HG03108 (cell line): Measurements from ENCODE around the gene GATAD1.
"Not testable (repeated sequence)": the region's sequence is repeated elsewhere in the genome, so short reads cannot be mapped to it uniquely, and the experiment has no call there.

ENCODE experiments used
- ATAC-seq: cut with Tn5 transposase; IDR thresholded peaks from one replicate; pipeline ENCODE4 v1.9.1; 2021; ENCODE audit warnings: moderate library complexity; ENCODE audit not compliant: unreplicated experiment

The GATAD1 gene

DNA sequence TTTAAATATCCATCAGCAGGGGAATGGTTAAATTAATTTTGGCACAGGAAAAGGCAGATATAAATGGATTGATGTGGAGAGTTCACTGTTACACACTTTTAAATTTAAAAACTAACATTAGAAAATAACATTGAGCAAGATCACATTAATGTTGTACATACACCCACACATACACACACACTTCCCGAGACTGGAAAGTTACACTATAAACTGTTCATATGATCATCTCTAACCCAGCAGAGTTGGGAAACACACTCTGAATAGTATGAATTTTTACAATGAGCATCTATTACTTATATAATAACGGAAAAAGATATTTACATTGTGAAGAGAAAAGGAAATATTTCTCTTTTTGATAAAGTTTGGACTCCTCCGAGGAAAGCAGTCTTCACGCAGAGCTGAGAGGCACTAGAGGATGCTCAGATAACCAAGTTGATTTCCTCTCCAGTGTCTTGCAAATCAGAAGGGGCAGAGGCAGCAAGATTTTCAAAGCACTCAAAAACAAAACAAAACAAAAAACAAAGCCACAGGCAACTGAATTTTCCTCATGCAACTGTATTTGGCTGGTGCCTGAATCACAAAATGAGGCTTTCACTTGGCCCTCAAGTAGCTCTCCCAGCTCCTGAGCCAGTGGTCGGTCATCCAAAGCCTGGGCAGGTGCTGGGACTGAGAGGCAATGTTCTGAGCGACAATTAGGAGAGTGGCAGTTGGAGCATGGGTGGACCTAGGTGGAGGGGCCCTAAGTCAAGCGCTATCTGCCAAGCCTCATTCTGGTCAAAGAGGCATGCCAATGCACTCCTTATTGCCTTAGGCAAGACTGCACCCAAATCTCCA, 10.5 kb upstream of the GATAD1 start:
- no peak for ATAC-seq

DNA sequence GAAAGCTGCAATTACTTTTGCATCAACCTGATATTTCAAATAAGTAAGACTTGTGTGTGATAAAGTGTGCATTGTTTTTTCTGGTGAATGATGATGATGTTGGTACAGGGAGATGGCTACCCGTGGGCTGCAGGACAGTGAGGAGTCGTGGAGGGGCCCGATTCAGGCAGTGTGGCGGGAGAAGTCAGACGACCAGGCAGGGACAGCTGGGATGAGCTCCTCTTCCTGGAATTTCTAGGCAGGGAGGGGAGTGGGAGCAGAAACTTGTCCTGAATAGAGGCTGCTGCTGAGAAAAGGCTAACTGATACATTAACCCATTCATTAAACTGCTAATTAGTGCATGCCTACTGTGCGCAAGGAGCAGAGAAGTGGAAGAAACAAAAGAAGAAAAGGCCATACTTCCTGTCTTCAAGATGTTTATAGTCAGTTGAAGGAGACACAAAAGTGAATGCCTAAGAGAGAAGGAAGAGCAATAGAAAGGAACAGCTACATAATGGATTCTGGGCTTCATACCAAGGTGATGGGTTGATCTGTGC, 9.3 kb upstream of the GATAD1 start:
- no peak for ATAC-seq

DNA sequence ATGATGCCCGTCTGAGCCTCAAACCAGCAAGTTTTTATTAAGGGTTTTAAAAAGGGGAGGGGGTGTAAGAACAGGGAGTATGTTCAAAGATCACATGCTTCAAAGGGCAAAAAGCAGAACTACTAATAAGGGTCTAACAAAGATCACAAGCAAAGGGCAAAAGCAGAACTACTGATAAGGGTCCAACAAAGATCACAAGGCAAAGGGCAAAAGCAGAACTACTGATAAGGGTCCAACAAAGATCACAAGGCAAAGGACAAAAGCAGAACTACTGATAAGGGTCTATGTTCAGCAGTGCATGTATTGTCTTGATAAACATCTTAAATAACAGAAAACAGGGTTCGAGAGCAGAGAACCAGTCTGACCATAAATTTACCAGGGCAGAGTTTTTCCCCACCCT, 4.6 kb upstream of the GATAD1 start:
- ATAC-seq: not testable (repeated sequence)

DNA sequence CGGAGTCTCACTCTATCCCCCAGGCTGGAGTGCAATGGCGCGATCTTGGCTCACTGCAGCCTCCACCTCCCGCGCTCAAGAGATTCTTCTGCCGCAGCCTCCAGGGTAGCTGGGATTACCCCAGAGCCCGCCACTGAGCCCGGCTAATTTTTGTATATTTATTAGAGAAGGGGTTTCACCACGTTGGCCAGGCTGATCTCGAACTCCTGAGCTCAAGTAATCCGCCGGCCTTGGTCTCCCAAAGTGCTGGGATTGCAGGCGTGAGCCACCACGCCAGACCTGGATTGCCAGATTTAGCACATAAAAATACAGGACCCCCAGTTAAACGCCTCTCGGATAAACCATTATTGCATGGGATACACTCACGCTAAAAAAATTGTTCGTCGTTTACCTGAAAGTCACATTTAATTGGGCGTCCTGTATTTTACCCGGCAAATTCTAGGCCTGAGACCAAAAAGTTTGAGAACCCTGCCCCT, 375 bp upstream of the GATAD1 start:
- no peak for ATAC-seq

DNA sequence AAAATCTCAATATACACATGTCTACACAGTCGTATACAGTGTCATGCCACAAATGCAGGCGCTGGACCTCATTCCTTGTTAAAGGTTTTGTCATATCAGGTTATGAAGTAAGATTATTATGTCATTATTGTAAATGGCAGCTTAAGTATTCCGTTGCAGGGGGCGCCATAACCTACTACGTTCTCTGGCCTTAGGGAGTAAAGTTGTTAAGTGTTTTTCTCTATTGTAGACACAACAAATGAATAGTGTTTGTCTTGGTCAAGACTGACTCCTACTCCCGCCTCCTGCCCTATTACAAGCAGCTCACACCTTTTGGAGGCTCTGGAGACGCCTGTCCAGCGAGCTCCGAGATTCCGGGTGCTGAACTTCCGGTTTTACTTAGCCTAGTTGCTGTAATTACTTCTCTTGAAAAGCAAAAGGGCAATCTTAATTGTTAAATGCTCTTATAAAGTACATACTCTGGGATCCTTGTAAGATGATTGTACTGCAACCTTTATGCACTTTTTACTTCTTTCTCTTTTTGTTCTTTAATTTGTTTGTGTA, 994 bp downstream of the GATAD1 start:
- peak; percentile 34 for ATAC-seq

DNA sequence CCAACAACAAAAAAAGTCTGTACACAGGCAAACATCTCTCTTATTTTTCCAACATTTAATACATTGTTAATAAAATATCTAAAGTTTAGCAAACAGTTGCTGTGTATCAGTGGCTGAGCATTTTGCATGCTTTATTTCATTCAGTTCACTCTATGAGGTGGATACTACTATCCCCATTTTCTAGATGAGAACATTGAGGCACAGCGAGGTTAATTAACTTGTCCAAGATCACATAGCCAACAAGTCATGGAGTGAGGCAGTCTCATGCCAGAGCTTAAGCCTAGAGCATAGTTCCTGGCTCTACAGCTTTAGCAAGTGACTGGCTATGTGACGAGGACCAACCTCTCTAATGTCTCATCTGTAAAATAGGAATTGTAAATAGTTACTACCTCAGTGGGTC, 4.4 kb downstream of the GATAD1 start:
- no peak for ATAC-seq

DNA sequence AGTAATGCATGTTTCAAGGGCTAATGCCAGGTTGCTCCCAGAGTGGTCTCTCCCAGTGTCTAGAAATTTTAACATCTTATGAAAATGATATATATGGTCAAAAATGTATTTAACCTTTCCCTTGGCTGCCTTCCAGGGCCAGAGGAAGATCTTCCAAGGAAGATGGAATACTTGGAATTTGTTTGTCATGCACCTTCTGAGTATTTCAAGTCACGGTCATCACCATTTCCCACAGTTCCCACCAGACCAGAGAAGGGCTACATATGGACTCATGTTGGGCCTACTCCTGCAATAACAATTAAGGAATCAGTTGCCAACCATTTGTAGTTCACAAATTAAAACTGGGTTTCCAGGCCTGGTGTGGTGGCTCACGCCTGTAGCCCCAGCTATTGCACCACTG, 9.0 kb downstream of the GATAD1 start:
- ATAC-seq: no peak

DNA sequence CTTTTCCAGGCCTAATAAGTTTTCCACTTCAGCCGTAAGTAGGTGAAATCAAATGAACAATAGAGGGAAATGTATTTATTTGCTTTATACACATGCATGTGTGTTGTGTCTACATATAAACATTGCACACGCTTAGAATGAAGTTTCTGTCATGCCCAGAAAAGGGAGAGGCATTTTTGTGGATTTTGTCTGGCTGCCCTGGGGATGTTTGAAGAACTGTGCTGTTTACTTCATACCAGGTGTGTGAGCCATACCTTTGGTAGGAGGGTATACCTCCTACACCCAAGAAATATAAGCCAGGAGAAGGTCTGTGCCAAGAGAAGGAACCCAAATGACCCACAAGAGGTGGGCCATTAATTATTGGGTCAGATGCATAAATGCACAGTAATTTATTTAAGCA, 12.8 kb downstream of the GATAD1 start:
- ATAC-seq: no peak

DNA sequence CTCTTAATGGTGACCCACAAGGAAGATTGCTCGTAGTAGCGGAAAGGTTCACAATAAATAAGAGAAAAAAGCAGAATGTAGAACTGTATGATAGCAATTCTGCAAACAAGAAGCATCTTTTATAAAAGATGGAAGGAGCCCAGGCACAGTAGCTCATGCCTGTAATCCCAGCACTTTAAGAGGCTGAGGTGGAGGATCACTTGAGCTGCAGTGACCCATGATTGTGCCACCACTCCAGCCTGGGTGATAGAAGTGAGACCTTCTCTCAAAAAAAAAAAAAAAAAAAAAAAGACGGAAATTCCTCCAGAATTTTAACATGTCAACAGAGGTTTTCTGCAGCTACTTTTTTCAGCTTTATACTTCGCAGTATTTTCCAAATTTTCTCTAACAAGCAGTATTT, 13.2 kb downstream of the GATAD1 start:
- ATAC-seq: no peak

DNA sequence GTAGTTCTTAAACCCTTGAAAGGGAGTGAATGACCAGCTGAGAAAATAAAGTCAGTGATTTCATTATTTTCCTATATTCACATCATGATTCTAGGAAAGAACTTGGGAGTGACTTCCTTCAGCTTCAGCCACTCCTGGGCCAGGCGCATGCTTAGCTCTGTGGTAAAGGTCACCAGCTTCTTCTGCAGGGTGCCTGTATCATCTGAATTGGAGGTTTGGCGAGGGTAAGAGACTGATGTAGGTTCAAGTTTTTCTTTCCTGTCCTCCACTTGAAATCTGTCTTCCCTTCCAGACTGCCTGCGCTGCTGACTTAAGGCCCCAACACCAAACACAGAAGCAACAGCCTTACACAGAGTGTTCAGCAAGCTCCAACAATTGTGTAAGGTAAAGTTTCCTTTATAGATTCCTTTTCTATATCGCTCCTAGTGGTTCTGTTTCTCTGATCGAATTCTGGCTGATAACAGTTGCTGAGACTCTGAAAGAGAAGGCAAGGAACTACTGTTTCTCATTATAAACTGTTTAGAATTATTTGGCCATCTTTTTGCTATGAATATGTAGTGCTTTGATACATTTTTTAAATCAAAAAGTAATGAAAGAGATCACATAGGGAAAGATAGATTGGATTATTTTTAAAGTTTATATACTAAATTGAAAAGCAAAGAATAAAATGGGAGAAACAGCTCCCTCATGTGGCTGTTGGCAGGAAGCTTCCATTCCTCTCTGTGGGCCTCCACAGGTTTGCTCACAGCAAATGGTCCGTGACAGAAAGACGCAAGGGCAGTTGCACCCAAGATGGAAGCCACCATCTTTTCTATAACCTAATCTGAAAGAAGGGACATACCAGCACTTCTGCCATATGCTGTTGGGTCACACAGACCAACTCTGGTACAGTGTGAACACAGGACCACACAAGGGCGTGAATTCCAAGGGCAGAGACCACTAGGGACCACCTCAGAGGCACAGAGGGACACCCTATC, 14.0 kb downstream of the GATAD1 start:
- peak; percentile 61 for ATAC-seq

DNA sequence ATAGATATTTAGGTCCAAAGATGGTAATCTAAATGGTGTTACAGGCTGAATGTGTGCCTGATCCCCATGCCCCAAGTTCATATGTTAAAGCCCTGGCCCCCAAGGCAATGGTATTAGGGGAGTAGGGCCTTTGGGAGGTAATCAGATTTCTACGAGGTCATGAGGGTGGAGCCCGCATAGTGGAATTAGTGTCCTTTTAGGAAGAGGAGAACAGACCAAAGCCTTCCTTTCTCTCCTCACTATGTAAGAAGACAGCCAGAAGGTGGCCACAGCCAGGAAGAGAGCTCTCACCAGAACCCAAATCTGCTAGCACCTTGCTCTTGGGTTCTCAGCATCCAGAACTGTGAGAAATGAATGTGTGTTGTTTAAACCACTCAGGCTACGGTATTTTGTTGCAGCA, 15.3 kb downstream of the GATAD1 start:
- ATAC-seq: no peak

DNA sequence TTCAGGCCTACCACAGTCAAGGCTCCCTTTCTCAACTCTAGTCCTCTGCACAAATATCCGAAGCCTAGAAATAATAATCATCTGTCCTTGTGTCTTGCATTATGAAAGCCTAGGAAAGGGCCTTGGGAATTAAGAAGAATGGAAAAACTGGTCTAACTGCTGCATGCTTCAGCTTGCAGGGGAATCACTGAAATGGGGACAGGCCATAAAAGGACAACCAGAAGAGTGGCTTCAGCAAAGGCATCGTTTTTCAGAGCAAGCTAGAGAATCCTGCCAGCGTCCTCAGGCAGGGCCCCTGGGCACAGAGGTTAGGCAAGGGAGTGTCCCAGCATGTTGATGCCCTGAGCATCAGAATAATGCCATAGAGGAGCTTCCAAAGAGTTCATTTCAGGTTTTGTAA, 17.2 kb downstream of the GATAD1 start:
- ATAC-seq: no peak

DNA sequence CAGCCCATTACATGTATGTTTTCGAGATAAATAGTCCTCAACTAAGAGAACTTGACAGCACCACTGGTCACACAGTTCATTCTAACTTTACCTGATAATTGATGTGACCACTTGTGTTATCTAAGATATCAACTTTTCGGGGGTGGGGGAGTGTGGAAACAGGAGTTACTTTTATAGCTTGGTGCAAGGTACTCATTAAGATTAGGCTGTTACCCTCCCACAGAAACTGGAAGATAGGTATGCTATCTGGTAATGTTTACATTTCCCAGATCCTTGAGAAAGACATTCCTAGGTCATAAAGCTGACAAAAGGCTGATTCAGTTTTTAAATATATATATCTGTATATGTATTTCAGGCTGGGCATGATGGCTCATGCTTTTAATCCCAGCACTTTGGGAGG, 19.4 kb downstream of the GATAD1 start:
- ATAC-seq: no peak

DNA sequence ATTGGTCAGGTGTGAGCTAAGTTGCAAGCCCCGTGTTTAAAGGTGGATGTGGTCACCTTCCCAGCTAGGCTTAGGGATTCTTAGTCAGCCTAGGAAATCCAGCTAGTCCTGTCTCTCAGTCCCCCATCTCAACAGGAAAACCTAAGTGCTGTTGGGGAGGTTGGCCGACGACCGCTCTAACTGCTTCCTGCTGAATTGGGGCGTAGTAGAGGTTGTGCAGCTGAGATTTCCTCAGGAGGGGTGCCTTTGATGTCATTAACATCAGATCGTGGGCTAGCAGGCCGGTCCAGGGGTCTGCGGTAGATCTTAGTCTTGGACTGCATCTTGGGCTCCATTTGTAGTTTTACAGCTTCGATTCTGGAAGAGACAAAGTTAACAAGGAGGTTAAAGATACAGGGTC, 21.3 kb downstream of the GATAD1 start:
- ATAC-seq: not testable (repeated sequence)

DNA sequence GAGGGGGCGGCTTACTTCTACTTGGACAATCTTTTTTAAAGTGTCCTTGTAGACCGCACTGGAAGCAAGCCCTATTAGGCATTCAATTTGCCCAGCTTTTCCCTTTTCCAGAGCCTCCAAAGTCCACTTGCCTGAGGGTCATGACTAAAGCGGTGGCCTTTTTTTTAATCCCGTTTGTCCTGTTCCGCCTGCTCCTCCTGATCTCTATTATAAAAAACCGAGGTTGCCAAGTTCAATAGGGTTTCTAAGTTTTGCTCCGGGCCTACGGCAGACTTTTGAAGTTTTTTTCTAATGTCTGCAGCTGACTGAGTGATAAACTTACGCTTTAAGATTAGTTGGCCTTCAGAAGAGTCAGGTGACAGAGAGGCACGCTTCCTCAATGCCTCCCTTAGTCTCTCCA, 26.7 kb downstream of the GATAD1 start:
- not testable (repeated sequence) for ATAC-seq

DNA sequence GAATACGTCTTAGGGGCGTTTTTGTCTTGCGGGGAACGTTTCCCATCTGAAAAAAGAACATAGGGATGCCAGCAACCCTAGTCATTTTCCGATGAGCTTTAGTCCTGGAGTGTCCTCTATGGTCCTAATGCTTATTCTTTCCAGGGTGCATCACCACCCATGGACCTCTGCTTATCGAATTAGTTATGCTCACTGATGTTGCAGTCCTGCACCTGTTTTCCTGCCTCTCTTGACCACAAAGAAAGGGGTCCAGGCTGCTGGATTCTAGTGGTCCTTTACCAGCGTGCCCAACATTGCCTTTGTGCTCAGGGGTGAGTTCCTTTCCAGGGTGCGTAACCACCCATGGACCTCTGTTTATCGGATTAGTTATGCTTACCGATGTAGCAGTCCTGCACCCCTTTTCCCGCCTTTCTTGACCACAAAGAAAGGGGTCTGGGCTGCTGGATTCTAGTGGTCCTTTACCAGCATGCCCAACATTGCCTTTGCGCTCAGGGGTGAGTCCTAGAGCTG, 28.0 kb downstream of the GATAD1 start:
- ATAC-seq: not testable (repeated sequence)

DNA sequence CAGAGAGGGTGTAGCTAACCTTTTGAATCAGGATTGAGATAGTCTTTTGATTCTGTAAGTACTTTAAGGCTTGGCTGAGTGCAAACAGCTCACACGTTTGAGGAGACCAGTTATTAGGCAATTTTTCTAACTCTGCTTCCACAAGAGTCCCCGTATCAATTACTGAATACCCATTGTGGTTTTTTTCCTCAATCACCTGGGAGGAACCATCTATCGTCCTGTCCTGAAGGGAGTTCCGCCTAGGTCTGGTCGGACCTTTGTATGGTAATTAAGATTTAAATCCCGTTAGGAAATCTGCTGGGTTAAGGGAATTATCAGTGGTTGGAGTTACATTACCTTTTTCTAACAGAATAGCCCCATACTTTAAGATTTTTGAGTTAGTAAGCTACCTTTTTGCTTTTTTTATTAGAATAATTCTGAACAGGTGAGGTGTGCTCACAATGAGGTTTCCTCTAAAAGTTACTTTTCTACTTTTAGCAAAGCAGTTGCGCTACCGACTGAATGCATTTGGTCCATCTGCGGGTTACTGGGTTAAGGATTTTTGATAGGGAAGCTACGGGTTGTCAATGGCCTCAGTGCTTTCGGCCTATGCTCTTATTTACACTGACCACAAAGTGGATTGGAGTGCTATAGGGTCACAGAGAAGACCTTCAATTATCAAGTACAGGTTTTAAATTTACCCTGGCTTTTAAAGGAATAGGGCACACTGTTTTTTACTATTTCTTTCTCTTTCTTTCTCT, 28.7 kb downstream of the GATAD1 start:
- ATAC-seq: not testable (repeated sequence)

DNA sequence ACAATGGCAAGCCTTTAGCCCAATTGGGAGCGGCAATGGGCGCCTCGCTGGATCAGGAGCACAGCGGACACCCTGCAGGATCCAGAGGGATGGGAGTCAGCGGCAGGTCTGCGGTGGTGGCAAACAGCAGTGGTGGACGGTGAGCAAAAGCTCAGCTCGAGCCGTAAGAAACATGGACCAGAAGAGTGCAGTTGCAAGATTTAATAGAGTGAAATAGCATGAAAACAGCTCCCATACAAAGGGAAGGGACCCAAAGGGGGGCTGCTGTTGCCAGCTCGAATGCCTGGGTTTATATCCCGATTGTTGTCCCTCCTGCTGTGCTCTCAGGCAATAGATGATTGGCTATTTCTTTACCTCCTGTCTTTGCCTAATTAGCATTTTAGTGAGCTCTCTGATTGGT, 30.4 kb downstream of the GATAD1 start, which contains the start of gene ERVW-1:
Gene ERVW-1 (minus strand): TSS at position 266 of the 400 bp plus-strand sequence. CDS start 7,565 bp downstream, outside the sequence.
- ATAC-seq: not testable (repeated sequence)

DNA sequence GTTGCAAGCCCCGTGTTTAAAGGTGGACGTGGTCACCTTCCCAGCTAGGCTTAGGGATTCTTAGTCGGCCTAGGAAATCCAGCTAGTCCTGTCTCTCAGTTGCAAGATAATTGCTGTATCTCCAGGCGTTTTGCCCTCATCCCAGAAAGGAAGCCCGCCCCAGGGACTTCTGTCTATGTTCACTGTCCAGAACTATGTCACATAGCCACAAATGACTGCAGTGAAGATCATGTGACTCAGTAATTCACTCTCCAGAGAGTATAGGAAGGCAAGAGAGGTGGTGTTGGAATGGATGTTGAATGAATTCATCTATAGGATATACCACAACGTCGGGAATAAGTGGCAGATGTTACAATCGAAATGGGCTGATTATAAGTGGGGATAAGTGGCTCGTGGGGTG, 30.8 kb downstream of the GATAD1 start:
- ATAC-seq: no peak

DNA sequence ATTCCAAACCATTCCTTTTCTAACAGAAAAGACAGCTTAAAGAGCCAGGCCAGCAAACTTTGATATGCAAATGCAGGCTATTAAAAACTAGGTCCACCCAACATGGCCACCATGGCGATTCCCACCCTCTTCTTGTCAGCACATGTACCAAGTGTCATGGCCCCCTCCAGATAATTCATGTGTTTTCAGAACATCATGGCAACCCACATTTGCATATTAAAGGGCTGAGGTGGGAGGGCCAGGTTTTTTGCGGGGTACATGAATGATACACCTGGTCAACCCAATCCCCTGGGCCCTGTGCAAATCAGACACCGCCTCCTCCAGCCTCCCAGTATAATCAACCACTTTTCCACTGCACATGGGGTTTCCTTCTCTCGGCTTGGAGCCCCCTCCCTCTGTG, 31.4 kb downstream of the GATAD1 start:
- ATAC-seq: no peak
